ENCODE results near the gene BMP3.

DNA sequence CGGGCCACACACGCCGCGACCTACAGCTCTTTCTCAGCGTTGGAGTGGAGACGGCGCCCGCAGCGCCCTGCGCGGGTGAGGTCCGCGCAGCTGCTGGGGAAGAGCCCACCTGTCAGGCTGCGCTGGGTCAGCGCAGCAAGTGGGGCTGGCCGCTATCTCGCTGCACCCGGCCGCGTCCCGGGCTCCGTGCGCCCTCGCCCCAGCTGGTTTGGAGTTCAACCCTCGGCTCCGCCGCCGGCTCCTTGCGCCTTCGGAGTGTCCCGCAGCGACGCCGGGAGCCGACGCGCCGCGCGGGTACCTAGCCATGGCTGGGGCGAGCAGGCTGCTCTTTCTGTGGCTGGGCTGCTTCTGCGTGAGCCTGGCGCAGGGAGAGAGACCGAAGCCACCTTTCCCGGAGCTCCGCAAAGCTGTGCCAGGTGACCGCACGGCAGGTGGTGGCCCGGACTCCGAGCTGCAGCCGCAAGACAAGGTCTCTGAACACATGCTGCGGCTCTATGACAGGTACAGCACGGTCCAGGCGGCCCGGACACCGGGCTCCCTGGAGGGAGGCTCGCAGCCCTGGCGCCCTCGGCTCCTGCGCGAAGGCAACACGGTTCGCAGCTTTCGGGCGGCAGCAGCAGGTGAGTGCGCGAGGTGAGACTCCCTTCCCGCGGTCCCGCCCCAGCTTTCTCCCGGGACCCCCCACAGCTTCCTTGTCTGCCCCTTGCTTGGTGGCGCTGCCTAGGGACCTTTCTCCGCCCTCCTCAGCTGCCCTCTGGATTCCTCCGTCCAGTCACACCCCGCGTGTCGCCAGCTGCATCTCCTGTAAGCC lies 678 bp downstream of the BMP3 start:
- TF ChIP-seq, protein P1, sequence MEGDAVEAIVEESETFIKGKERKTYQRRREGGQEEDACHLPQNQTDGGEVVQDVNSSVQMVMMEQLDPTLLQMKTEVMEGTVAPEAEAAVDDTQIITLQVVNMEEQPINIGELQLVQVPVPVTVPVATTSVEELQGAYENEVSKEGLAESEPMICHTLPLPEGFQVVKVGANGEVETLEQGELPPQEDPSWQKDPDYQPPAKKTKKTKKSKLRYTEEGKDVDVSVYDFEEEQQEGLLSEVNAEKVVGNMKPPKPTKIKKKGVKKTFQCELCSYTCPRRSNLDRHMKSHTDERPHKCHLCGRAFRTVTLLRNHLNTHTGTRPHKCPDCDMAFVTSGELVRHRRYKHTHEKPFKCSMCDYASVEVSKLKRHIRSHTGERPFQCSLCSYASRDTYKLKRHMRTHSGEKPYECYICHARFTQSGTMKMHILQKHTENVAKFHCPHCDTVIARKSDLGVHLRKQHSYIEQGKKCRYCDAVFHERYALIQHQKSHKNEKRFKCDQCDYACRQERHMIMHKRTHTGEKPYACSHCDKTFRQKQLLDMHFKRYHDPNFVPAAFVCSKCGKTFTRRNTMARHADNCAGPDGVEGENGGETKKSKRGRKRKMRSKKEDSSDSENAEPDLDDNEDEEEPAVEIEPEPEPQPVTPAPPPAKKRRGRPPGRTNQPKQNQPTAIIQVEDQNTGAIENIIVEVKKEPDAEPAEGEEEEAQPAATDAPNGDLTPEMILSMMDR (IDR thresholded peaks at IDR 0.05): no peak
- no peak for TF ChIP-seq EP300 (IDR thresholded peaks at IDR 0.05)
